ENCODE measurements around the gene P2RY6.

Gene P2RY6

GRCh38 chr11:73299751-73300150 lies 27.6 kb downstream of the P2RY6 start:
- no peak for DNase-seq

- no peak for DNase-seq
Measured at GRCh38 chr11:73306069-73306841, 34.1 kb downstream of the P2RY6 start.

- no peak for DNase-seq
Measured at GRCh38 chr11:73306977-73307322, 34.8 kb downstream of the P2RY6 start.

- peak; percentile 99 for DNase-seq
Measured at GRCh38 chr11:73307323-73308002, 35.3 kb downstream of the P2RY6 start.

GRCh38 chr11:73308003-73308960 lies 36.1 kb downstream of the P2RY6 start, which contains the start of gene ARHGEF17:
ARHGEF17 (plus strand) TSS chr11:73308276; CDS start chr11:73308639, 363 bp downstream.
- DNase-seq: peak; percentile 84

GRCh38 chr11:73308961-73309919 lies 37.1 kb downstream of the P2RY6 start:
- no peak for DNase-seq

- DNase-seq: no peak
Measured at GRCh38 chr11:73310076-73310475, 37.9 kb downstream of the P2RY6 start.

GRCh38 chr11:73310661-73311393 lies 38.7 kb downstream of the P2RY6 start:
- DNase-seq: no peak

GRCh38 chr11:73311394-73311869 lies 39.3 kb downstream of the P2RY6 start:
- no peak for DNase-seq

- no peak for DNase-seq
Measured at GRCh38 chr11:73312036-73312435, 39.9 kb downstream of the P2RY6 start.

GRCh38 chr11:73312851-73313327 lies 40.8 kb downstream of the P2RY6 start:
- no peak for DNase-seq

- no peak for DNase-seq
Measured at GRCh38 chr11:73313652-73314051, 41.5 kb downstream of the P2RY6 start.

GRCh38 chr11:73314117-73314961 lies 42.2 kb downstream of the P2RY6 start:
- no peak for DNase-seq

GRCh38 chr11:73315293-73316020 lies 43.3 kb downstream of the P2RY6 start:
- DNase-seq: no peak

GRCh38 chr11:73316422-73316821 lies 44.3 kb downstream of the P2RY6 start:
- DNase-seq: no peak

- no peak for DNase-seq
Measured at GRCh38 chr11:73317373-73317772, 45.2 kb downstream of the P2RY6 start.

GRCh38 chr11:73317803-73318202 lies 45.7 kb downstream of the P2RY6 start:
- DNase-seq: no peak

GRCh38 chr11:73318501-73319011 lies 46.4 kb downstream of the P2RY6 start:
- no peak for DNase-seq

Measured in NCI-H345 (cell line).